Germinal center (tissue), 1 donor: ENCODE measurements around the gene KCNMB2.

Experiments used
- DNase-seq: peaks from one replicate; pipeline ENCODE4 v3.0.0; 2012; ENCODE audit warnings: mixed read lengths, low spot score

Gene KCNMB2

DNA sequence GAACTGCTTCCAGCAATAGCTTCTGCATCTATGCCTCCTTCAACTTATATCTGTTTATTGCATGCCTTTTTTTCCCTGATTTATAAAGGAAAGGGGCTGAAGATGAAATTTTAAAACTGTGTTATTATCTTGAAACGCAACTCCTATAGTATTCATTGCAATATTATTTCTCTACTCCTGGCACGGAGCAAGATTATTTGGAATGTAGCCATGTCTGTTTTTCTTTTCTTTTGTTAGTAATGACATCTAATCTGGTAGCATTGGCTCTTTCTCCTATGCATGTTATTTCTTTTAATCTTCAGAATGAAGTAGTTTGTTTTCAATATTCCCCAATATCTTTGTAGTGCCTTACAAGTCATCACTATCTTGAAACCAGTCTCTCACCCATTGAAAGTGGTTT, 33.6 kb downstream of the KCNMB2 start:
- DNase-seq: no peak

DNA sequence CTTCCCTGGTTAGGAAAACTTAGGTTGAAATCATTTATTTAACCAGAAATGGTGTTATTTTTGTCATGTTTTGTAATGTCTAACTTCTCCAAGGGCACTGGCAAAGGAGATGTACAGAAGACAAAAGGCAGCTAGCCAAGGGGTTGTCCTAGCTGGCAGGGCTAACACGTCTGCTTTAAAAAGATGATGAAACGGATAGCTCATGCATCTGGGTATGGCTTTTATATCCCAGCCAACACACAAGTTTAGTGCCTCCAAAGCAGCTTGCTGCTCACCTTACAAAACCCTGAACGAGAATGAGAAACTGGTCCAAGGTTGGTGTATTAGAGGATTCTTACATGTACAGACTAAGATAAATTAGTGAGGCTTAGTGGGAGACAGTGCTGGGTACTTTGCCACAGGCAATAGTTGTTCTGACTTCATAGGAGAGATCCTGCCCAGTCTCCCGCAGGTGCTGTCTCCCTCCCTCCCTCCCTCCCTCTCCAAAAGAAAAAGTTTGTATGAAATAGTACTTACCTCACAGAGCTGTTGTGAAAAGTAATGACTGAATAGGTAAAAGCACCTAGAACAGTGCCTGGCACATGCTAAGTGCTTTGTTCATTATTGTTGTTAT, 47.8 kb downstream of the KCNMB2 start:
- no peak for DNase-seq

DNA sequence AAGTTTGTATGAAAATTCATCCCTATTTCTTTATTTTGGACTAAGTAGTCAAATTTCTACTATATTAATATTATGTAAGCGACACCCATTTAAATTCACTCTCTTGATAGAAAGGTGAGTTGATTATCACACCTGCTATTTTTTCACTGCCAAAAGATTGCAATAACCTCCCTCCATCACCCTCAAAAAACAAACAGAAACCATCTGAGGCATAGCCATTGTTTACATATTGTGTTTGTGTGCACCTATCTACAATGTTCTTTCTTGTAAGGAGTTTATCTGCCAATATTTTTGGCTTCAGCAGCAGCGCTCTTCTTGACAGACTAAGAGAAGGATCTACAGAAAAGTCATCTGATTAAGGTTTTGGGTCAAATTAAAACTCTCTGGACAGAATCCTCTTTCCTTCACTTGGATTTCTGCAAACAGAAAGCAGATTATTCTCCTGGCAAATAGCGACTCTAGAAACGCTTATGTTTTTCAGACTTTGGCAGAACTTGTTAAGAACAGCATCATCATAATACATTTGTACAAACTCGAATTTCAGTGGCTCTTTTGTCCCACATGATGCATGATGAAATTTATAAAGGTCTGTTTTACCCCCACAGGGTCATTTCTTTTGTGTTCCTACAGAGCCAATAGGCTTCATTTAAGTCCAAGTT, 48.6 kb downstream of the KCNMB2 start:
- DNase-seq: no peak

GRCh38 chr3:178585454-178585853, 49.2 kb downstream of the KCNMB2 start:
- DNase-seq: no peak

- no peak for DNase-seq
Observed at GRCh38 chr3:178586076-178586475, 49.8 kb downstream of the KCNMB2 start.

GRCh38 chr3:178588628-178589027, 52.4 kb downstream of the KCNMB2 start:
- no peak for DNase-seq

DNA sequence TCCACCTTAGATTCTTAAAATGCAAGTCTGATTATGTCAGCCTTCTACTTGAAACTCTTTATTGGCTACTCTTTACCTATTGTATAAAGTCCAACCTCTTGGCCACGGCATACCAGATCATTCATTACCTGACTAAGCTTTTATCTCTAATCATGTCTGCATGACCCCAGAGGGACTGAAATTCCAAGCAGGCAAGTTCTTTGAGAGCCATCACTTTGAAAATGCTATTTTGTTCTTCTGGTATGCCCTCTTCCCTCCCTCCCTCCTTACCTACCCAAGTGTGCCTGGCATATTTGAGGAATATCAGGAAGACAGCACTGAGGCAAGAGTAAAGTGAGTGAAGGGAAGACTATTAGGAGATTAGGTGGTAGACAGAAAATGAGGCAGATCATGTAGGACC, 57.5 kb downstream of the KCNMB2 start:
- DNase-seq: no peak

- no peak for DNase-seq
Observed at GRCh38 chr3:178597371-178597770, 61.1 kb downstream of the KCNMB2 start.

GRCh38 chr3:178602856-178603255, 66.6 kb downstream of the KCNMB2 start:
- no peak for DNase-seq

- no peak for DNase-seq
Observed at GRCh38 chr3:178603735-178604134, 67.5 kb downstream of the KCNMB2 start.

DNA sequence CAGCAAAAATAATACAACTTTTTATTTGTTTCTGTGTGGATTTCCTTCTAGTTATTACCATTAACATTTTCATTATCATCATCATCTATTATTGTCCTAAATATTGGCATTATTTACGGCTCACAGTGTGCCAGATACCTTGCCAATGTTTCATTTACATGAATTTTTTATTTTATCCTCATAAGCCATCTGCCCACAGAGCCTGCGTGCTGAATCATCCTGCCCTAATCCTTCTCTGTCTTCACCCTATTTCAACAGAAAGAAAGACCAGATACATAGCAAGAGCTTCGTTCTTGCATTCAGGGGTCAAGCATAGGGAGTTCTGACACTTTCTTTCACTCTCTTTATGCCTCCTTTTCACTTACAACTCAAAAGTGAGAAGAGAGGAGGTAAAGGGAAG, 82.0 kb downstream of the KCNMB2 start:
- no peak for DNase-seq

DNA sequence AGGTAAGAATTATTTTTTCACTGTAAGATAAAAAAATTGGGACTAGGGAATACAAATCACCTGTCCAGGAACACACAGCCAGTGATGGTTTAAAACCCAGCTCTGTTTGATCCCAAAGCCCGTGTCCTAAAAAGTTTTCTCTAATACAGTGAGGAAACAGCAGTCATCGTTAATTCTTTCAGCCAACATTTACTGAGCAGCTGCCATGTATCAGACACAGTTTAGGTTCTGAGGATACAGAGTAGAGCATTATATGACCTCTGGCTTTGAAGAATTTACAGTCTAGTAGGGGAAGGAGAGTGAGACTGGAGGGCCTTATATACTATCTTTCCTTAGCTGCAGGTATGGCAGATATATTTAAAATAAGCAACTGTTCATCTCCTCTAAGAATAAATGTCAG, 82.7 kb downstream of the KCNMB2 start:
- DNase-seq: no peak

GRCh38 chr3:178623666-178624255, 87.5 kb downstream of the KCNMB2 start:
- no peak for DNase-seq

DNA sequence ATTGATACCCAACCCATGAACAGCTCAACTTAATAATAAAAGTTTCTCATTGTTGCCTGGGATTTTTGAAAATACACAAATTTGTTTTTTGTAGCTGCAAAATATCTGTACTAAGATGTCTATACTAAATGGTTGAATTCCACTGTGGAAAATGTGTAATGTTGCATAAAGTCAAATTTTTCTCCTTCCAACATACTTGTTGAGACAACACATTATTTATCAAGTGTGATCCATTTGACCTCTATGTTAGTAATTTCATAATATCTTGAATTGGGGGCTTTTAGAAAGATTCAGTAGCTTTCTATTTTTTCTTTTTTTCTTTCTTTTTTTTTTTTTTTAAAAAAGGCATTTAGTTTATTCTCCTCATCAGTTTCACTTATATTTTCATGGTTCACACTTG, 88.0 kb downstream of the KCNMB2 start:
- DNase-seq: no peak

DNA sequence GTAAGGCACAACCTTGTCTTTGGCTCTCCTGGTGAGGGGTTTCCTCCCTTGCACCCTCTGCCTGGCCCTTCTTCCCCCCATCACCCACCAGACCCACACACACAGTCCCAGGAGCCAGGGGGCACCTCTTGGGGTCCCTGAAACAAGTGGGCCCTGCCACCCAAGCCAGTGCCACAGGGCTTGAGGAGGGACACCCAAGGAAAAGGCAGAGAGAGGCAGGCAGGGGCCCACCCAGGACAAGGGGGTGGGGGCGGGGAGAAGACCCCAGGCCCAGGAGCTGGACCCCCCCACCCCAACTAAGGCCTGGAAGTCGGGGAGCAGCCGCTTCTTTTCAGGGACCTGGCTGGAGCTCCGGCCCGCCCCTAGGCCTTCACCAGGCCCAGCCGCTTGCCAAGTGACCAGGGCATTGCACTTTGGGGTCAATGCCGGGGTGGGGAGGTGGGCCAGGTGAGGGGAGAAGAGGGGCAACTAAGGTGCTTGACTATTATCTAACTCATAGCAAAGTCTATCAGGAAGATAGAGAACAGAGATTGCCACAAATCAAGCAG, 88.9 kb downstream of the KCNMB2 start:
- DNase-seq: no peak

- no peak for DNase-seq
Observed at GRCh38 chr3:178628037-178628436, 91.8 kb downstream of the KCNMB2 start.

GRCh38 chr3:178629430-178630178, 93.4 kb downstream of the KCNMB2 start:
- no peak for DNase-seq

DNA sequence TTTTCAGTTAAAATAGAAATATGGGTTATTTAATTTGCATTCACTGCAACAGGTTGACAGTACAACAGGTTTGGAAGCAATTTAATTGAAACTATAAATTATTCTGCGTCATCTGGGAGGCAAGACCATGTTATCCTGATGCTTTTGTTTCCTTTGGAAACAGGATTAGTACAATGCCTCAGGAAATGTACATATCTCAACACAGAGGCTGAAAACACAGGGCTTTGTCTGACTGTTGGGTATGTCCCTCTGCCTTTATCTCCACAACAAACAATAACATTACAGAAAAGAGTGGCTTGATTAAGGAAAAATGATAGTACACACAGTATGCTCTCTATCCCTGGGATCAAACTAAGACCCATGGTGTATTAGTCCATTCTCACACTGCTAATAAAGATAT, 95.7 kb downstream of the KCNMB2 start:
- DNase-seq: no peak

DNA sequence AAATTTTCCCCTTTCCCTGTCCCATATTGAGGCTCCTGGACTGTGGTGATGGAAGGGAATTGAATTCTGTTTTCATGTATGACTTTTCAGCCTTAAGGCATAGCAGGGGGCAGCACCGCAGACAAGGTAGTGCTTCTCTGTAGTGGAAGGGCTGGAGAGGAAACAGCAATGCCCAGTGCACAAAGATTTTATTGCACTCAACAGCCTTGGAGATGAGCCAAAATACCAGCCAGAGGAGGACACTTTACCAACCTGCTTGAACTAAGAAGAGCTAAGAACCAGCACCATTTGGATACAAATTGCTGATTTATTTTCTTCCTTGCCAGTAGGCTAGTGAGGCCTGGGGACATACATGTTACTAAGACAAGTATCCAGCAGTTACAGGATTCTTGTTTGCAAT, 98.7 kb downstream of the KCNMB2 start:
- no peak for DNase-seq

GRCh38 chr3:178637802-178638201, 101.6 kb downstream of the KCNMB2 start:
- DNase-seq: no peak

GRCh38 chr3:178645503-178645902, 109.3 kb downstream of the KCNMB2 start:
- DNase-seq: no peak

DNA sequence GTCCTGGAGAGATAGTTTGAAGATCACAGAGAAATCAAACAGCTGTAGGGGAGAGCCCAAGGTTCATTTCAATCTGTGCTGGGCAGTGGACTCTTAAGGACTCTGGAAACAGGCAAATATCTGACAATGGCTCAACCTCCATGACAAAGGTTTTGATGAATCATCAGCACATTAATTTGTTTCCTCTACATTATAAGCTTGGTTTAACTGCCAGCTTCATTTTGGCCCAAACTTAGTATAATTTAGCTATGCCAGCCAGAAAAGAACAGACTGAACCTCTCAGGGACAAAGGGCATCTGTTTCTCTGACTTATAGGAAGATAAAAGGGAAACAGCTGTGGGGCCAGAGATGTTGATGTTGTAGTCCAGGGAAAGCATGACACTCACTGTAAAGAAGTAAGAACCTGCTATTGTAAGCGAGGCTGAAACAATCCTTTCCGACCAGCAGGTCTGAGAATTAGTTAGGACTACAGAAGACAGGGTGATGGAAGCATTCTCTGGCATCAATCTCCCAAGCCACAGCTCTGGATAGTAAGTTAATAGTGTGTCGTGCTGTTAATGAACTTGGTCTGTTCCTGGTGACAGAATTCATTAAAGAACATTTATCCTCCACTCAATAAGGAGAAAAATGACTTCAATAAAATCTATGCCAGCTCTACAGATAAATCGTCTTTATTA, 110.1 kb downstream of the KCNMB2 start:
- DNase-seq: no peak
